ENCODE measurements around the gene PET100. TPM values are rescaled to one million over a fixed set of nuclear protein-coding genes. Genes with fewer than 3 reads are reported as not detected.

Gene PET100
- total and polyA plus RNA-seq, 2 experiments from 2014 or later = 8.6 to 636 TPM

DNA sequence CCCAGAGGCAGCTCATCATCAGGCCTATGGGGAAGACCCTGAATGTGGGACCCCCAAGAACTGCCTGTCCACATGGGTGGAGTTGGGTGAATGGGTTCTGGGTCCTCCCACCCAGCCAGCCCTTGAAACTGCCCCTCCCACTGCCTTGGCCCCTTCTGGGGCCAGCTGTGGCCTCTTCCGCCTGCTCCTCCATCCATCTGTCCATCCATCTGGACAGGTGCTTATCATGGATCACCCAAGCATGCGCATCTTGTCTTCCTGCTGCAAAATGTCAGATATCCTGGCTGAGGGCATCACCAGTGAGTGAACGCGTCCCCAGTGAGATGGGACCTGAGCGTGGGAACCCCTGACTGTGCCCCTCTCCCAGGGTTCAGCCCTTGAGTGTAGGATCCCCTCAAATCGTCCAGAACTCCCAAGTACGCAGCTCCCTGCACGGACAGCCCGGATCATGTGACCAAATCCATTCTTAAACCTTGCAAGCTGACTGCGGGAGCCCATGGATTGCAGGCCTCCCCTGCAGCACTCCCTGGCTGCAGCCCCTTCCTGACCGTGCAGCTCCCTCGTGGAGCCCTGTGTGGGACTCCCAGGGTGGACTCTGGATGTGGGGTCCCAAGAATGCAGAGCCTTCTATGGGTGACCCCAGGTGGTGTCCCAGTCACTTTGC lies 9.3 kb downstream of the PET100 start (continued):
- TF ChIP-seq JUNB (IDR thresholded peaks at IDR 0.05; ENCODE audit: unreplicated experiment) = no peak
- TF ChIP-seq, protein P1, sequence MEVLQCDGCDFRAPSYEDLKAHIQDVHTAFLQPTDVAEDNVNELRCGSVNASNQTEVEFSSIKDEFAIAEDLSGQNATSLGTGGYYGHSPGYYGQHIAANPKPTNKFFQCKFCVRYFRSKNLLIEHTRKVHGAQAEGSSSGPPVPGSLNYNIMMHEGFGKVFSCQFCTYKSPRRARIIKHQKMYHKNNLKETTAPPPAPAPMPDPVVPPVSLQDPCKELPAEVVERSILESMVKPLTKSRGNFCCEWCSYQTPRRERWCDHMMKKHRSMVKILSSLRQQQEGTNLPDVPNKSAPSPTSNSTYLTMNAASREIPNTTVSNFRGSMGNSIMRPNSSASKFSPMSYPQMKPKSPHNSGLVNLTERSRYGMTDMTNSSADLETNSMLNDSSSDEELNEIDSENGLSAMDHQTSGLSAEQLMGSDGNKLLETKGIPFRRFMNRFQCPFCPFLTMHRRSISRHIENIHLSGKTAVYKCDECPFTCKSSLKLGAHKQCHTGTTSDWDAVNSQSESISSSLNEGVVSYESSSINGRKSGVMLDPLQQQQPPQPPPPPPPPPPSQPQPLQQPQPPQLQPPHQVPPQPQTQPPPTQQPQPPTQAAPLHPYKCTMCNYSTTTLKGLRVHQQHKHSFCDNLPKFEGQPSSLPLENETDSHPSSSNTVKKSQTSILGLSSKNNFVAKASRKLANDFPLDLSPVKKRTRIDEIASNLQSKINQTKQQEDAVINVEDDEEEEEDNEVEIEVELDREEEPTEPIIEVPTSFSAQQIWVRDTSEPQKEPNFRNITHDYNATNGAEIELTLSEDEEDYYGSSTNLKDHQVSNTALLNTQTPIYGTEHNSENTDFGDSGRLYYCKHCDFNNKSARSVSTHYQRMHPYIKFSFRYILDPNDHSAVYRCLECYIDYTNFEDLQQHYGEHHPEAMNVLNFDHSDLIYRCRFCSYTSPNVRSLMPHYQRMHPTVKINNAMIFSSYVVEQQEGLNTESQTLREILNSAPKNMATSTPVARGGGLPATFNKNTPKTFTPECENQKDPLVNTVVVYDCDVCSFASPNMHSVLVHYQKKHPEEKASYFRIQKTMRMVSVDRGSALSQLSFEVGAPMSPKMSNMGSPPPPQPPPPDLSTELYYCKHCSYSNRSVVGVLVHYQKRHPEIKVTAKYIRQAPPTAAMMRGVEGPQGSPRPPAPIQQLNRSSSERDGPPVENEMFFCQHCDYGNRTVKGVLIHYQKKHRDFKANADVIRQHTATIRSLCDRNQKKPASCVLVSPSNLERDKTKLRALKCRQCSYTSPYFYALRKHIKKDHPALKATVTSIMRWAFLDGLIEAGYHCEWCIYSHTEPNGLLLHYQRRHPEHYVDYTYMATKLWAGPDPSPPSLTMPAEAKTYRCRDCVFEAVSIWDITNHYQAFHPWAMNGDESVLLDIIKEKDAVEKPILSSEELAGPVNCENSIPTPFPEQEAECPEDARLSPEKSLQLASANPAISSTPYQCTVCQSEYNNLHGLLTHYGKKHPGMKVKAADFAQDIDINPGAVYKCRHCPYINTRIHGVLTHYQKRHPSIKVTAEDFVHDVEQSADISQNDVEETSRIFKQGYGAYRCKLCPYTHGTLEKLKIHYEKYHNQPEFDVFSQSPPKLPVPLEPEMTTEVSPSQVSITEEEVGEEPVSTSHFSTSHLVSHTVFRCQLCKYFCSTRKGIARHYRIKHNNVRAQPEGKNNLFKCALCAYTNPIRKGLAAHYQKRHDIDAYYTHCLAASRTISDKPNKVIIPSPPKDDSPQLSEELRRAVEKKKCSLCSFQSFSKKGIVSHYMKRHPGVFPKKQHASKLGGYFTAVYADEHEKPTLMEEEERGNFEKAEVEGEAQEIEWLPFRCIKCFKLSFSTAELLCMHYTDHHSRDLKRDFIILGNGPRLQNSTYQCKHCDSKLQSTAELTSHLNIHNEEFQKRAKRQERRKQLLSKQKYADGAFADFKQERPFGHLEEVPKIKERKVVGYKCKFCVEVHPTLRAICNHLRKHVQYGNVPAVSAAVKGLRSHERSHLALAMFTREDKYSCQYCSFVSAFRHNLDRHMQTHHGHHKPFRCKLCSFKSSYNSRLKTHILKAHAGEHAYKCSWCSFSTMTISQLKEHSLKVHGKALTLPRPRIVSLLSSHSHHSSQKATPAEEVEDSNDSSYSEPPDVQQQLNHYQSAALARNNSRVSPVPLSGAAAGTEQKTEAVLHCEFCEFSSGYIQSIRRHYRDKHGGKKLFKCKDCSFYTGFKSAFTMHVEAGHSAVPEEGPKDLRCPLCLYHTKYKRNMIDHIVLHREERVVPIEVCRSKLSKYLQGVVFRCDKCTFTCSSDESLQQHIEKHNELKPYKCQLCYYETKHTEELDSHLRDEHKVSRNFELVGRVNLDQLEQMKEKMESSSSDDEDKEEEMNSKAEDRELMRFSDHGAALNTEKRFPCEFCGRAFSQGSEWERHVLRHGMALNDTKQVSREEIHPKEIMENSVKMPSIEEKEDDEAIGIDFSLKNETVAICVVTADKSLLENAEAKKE (CRISPR knock-in tag; IDR thresholded peaks at IDR 0.05) = no peak
- TF ChIP-seq ZNF114 (CRISPR knock-in tag; IDR thresholded peaks at IDR 0.05) = no peak
- no peak for TF ChIP-seq ZNF331 (CRISPR knock-in tag; IDR thresholded peaks at IDR 0.05; ENCODE audit: low read depth)

DNA sequence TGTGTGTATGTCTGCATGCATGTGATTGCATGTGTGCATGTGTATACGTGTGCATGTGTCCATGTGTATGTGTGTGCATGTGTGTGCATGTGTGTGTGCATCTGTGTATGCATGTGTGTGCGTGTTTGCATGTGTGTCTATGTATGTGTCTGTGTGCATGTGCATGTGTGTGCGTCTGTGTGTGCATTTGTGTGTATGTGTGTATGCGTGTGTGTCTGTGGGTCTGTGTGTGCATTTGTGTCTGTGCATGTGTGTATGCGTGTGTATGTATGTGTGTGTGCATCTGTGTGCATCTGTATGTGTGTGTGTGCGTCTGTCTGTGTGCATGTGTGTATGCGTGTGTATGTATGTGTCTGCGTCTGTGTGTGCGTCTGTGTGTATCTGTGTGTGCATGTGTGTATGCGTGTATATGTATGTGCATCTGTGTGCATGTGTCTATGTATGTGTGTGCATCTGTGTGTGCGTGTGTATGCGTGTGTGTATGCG lies 10.3 kb downstream of the PET100 start:
- Histone ChIP-seq H2AFZ (no peak overlapping the region), H3F3A (replicated peaks; ENCODE audit: low read depth) (peaks cover 9% of the 10 kb centered on the region), H3K9me2 (ENCODE audit: insufficient read depth) (no peaks in the 10 kb centered on the region), H4K20me1 (replicated peaks; ENCODE audit: insufficient read depth) (no peaks in the 10 kb centered on the region; the same call in 1 of the 2 replicates), H3K36me3 (ENCODE audit: insufficient read depth) (no peaks in the 10 kb centered on the region), H3K79me2 (replicated peaks; ENCODE audit: insufficient read depth) (no peaks in the 10 kb centered on the region), H3K27me3 (ENCODE audit: insufficient read depth) (peaks cover 18% of the 10 kb centered on the region), H3K4me3 (no peak overlapping the region), H3K4me2 (no peak overlapping the region), H3K27ac (ENCODE audit: low read depth) (no peak overlapping the region), H3K4me1 (ENCODE audit: insufficient read depth) (no peaks in the 10 kb centered on the region)
- Mint-ChIP-seq H3K36me3 (ENCODE audit: low read depth) (no peaks in the 10 kb centered on the region), H3K4me3 (no peak overlapping the region), H3K9me3 (no peaks in the 10 kb centered on the region; the same call in 2 of the 3 replicates), H3K4me1 (no peaks in the 10 kb centered on the region; the same call in 2 of the 3 replicates), H3K27me3 (ENCODE audit: insufficient read depth, low read depth, poor library complexity) (peaks cover 26% of the 10 kb centered on the region), H3K27ac (no peak overlapping the region)
- ATAC-seq (no peak), DNase-seq (ENCODE audit: low spot score) (no peak)
- no peak for TF ChIP-seq ETS1 (IDR thresholded peaks at IDR 0.05)
- TF ChIP-seq JUNB (IDR thresholded peaks at IDR 0.05; ENCODE audit: unreplicated experiment) = no peak
- TF ChIP-seq CREB1 (CRISPR knock-in tag; IDR thresholded peaks at IDR 0.05; ENCODE audit: low read depth) = no peak
- TF ChIP-seq STAT1 (IDR thresholded peaks at IDR 0.05; ENCODE audit: unreplicated experiment) = no peak
- TF ChIP-seq NANOG (IDR thresholded peaks at IDR 0.05; ENCODE audit: borderline replicate concordance) = no peak
- no peak for TF ChIP-seq EZH2phosphoT487 (IDR thresholded peaks at IDR 0.05; ENCODE audit: unreplicated experiment)
- TF ChIP-seq, protein P2, sequence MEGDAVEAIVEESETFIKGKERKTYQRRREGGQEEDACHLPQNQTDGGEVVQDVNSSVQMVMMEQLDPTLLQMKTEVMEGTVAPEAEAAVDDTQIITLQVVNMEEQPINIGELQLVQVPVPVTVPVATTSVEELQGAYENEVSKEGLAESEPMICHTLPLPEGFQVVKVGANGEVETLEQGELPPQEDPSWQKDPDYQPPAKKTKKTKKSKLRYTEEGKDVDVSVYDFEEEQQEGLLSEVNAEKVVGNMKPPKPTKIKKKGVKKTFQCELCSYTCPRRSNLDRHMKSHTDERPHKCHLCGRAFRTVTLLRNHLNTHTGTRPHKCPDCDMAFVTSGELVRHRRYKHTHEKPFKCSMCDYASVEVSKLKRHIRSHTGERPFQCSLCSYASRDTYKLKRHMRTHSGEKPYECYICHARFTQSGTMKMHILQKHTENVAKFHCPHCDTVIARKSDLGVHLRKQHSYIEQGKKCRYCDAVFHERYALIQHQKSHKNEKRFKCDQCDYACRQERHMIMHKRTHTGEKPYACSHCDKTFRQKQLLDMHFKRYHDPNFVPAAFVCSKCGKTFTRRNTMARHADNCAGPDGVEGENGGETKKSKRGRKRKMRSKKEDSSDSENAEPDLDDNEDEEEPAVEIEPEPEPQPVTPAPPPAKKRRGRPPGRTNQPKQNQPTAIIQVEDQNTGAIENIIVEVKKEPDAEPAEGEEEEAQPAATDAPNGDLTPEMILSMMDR (conservative IDR thresholded peaks at IDR 0.05; ENCODE audit: low read depth in 2 of 2) = no peak
